GM18870 (cell line): ENCODE results near the gene CNTFR.

ENCODE experiments used
- ATAC-seq: cut with Tn5 transposase; IDR thresholded peaks from one replicate; pipeline ENCODE4 v1.9.1; 2021; ENCODE audit warnings: moderate library complexity; ENCODE audit not compliant: unreplicated experiment

CNTFR gene

DNA sequence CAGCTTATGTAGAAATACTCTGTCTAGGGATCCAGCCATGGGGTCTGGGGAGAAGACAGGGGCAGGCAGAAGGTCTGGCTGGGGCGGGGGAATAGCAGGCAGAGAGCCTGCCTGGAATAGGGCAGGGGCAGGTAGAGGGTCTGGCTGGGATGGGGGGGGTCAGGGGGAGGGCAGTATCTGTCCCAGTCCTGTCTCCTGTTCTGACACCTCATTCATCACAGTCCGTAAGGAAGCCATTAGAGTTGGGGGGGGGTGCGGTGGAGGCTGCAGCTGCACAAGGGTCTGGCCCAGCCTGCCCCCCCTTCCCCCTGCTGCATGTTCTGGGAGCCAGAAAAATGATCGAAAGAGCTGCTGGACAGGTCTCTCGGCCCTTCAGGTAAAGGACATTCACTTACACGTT lies 32.6 kb downstream of the CNTFR start:
- ATAC-seq: no peak

GRCh38 chr9:34555936-34556525 lies 33.5 kb downstream of the CNTFR start:
- no peak for ATAC-seq

GRCh38 chr9:34555500-34555899 lies 34.0 kb downstream of the CNTFR start:
- ATAC-seq: no peak

GRCh38 chr9:34555002-34555348 lies 34.5 kb downstream of the CNTFR start:
- no peak for ATAC-seq

DNA sequence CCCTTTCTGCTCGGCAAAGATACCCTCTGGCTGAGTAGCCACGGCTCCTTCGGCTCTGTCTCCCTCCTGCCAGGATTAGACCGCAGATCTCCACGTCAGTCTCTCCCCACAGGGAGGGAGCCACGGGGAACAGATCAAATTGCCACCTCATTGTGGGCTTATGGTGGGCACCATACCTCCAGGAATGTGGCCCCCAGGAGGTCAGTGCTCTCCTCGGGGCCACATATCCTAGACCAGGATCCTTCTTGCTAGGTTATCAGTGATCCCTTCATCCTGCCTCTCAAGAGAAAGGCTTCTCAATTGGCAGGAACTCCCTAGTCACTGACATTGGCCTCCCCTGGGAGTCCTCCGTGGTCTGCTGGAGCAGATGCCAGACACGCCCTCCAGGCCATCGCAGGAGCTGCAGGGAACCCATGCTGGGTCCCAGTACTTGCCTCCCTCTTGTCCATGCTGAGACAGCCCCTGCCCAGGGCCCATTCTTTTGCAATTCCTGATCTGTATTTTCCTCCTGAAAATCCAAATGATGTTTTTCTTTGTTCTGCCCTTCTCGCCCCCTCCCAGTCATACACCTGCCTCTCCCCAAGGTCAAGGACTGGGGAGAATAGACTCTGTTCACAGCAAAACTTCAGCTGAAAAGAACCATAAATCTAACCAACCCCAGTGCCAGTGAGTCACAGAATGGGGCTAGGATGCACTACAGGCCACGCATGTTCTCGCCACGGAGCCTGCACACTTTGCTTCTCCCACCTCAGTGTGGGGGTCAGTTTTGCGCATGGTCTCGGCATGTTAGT lies 35.1 kb downstream of the CNTFR start:
- no peak for ATAC-seq

GRCh38 chr9:34553511-34554021 lies 36.0 kb downstream of the CNTFR start:
- ATAC-seq: no peak

DNA sequence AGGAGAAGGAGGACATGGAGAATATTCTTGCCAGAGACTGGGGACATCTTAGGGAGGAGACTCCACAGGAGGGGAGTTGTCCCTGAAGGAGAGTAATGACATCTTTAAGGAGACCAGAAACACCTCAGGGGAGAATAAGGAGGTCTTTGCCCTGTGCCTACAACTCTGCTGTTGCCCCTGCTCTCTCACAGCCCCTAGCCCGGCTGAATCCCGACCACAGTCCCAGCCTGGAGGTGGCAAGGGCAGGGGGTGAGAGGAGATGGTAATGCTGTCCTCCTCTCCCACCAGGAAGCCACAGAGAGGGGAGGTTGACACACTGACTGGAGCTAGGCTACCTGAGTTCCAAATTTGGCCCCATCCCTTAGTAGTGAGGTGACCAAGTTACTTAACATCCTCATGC lies 36.5 kb downstream of the CNTFR start:
- ATAC-seq: no peak

- ATAC-seq: no peak
These were observed 36.9 kb downstream of the CNTFR start for GRCh38 chr9:34552606-34552981.

DNA sequence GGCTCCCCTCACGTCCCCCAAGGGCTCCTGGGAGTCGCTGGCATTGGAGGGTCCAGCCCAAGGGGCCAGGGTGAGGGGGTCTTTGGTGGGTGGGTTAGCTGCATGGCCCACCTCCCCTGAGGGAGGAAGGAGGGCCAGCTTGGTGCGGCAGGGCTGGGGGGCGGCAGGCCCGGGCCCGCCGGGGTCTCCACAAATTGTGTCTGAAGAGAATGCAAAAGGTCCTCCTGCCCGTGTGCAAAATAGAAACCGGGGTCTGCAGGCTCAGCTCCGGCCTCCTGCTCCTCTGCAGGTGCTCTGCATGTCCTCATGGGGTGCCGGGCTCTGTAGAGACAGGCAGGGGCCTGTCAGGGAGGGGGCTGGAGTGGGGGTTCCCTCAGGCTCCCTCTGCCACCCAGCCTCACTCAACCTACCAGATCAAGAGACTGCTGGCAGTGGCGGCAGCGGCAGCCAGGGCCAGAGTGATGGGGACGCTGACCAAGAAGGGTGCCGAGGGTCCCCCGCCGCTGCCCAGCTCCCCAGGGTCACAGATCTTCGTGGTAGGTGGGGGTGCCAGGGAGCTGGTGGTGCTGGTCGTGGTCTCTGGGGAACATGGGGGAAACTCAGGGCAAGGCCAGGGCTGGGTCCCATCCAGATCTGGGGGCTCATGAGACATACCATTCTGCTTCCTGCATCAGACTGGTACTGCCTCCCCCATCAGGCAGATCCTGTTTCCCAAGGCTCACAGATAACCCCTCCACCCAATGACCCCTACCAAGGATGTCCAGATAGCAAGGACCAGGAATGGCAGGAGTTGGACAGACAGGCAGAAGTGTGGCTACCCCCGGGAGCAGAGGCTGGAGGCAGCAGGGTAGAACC lies 37.5 kb downstream of the CNTFR start:
- ATAC-seq: no peak

DNA sequence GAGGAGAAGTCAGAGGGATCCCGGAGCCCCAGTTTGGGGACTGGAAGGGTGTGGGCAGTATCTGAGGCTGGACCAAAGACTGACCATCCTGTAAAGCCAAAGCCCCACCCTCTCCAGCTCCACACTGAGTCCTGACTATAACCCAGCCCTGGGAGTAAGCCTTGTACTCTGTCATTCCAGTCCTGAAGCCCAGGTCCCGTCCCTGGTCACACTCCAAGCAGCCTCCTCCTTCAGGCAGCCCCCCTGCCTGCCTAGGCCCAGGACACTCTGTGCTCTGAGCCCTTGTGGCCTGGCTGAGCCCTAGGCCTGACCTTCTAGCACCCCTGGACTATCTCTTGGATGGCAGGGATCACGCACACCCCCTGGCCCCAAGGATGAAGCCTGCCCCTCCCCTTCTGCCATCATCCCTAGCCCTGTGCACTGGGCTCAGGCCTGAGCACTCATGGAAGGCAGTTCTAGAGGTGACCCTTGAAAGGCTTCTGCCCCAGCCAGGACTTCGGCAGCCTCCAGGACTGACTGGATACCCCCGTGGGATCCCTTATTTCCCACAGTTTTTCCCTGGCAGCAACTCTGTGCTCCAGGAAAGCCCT lies 38.7 kb downstream of the CNTFR start:
- no peak for ATAC-seq

GRCh38 chr9:34550016-34550680 lies 39.4 kb downstream of the CNTFR start:
- no peak for ATAC-seq

GRCh38 chr9:34549407-34549732 lies 40.2 kb downstream of the CNTFR start:
- no peak for ATAC-seq

GRCh38 chr9:34547960-34548611 lies 41.4 kb downstream of the CNTFR start:
- ATAC-seq: no peak

- ATAC-seq: no peak
These were observed 42.4 kb downstream of the CNTFR start for GRCh38 chr9:34546834-34547827.

GRCh38 chr9:34546102-34546833 lies 43.3 kb downstream of the CNTFR start:
- ATAC-seq: no peak

GRCh38 chr9:34545497-34545896 lies 44.0 kb downstream of the CNTFR start:
- no peak for ATAC-seq

DNA sequence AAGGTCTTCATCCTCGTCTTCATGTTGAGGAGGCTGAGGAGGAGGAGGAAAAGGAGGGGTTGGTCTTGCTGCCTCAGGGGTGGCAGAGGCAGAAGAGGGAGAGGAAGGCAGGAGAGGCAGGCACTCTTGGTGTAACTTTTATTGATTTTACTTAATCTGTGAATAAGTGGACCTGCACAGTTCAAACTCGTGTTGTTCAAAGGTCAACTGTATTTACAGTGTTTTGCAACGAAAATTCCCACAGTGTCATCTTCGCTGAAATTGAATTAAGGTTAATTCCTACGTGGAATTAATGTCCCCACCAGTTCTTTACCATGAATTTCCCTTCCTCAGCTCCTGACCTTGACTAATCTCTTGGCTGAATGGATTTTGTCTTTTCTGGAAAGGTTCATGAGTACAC lies 45.5 kb downstream of the CNTFR start:
- no peak for ATAC-seq

- no peak for ATAC-seq
These were observed 48.0 kb downstream of the CNTFR start for GRCh38 chr9:34541540-34541939.

DNA sequence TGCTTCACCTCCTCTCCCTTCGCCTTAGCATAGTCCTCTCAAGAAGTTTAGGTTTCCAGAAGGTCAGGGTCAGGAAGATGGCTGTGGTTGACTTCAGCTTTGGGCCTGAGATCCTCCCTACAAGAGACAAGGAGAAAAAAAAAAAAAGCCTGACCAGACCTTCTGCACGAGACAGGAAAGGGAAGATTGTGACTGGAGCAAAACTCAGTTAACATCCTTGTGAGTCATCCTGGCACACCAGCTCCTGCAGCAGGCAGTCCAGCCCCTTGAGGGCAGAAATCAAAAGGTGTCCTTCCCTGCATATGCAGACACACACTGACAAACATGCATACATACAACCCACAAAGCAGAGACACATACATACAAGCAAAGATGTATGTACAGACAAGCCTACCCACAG lies 48.7 kb downstream of the CNTFR start:
- ATAC-seq: no peak
